ENCODE results near the gene IFNL4. TPM values are rescaled to one million over a fixed set of nuclear protein-coding genes. Genes with fewer than 3 reads are reported as not detected.
"Not testable (repeated sequence)": the region's sequence is repeated elsewhere in the genome, so short reads cannot be mapped to it uniquely, and the experiment has no call there.

Gene IFNL4
- total RNA-seq, 1 experiment from 2014 or later, result not detected

GRCh38 chr19:39230096-39230764 is 18.4 kb downstream of the IFNL4 start:
- CTCF ChIA-PET, result interaction anchor here (0.6 kb wide), 1 partner anchor 117 kb away, joined by 4 read pairs; no protein-coding TSS in a partner anchor
- BruUV-seq (replicated peaks), result no TSS peak
- POLR2A ChIA-PET (ENCODE audit: low non-redundant PET), result no interaction called here
- Histone ChIP-seq H3K4me1 (ENCODE audit: insufficient read depth, low read length, poor library complexity, severe bottlenecking) (no peaks in the 10 kb centered on the region), H3K4me3 (ENCODE audit: low read depth, low read length, poor library complexity, severe bottlenecking) (no peak overlapping the region), H3K9me3 (ENCODE audit: low read depth, low read length, poor library complexity, severe bottlenecking) (no peaks in the 10 kb centered on the region), H3K36me3 (ENCODE audit: insufficient read depth, low read length, poor library complexity, severe bottlenecking) (no peaks in the 10 kb centered on the region), H3K27ac (ENCODE audit: low read depth, low read length, poor library complexity, severe bottlenecking) (no peak overlapping the region), H3K27me3 (replicated peaks; ENCODE audit: insufficient read depth, low read depth, low read length, poor library complexity) (no peaks in the 10 kb centered on the region)
- intact Hi-C loops (cut with micrococcal nuclease; ENCODE audit: unreplicated experiment), result no loop called here
- no peak for TF ChIP-seq EZH2 (IDR thresholded peaks at IDR 0.05; ENCODE audit: borderline replicate concordance, low read depth, low read length, poor library complexity, severe bottlenecking)
- TF ChIP-seq CTCF (conservative IDR thresholded peaks at IDR 0.05; ENCODE audit: low read depth, low read length), result no peak
- DNase-seq (ENCODE audit: low spot score), result no peak

- no TSS peak for BruUV-seq (replicated peaks)
- Histone ChIP-seq H3K27ac (ENCODE audit: low read depth, low read length, poor library complexity, severe bottlenecking) (no peak overlapping the region), H3K4me3 (ENCODE audit: low read depth, low read length, poor library complexity, severe bottlenecking) (no peak overlapping the region), H3K27me3 (replicated peaks; ENCODE audit: insufficient read depth, low read depth, low read length, poor library complexity) (no peaks in the 10 kb centered on the region), H3K9me3 (ENCODE audit: low read depth, low read length, poor library complexity, severe bottlenecking) (no peaks in the 10 kb centered on the region), H3K36me3 (ENCODE audit: insufficient read depth, low read length, poor library complexity, severe bottlenecking) (no peaks in the 10 kb centered on the region), H3K4me1 (ENCODE audit: insufficient read depth, low read length, poor library complexity, severe bottlenecking) (no peaks in the 10 kb centered on the region)
- POLR2A ChIA-PET (ENCODE audit: low non-redundant PET), result no interaction called here
- no peak for DNase-seq (ENCODE audit: low spot score)
- no peak for TF ChIP-seq EZH2 (IDR thresholded peaks at IDR 0.05; ENCODE audit: borderline replicate concordance, low read depth, low read length, poor library complexity, severe bottlenecking)
- no peak for TF ChIP-seq CTCF (conservative IDR thresholded peaks at IDR 0.05; ENCODE audit: low read depth, low read length)
- intact Hi-C loops (cut with micrococcal nuclease; ENCODE audit: unreplicated experiment), result no loop called here
- CTCF ChIA-PET, result no interaction called here
These were observed 23.7 kb downstream of the IFNL4 start for GRCh38 chr19:39224910-39225309.

GRCh38 chr19:39223703-39224279 is 24.9 kb downstream of the IFNL4 start:
- DNase-seq (ENCODE audit: low spot score), result peak; percentile 33
- no TSS peak for BruUV-seq (replicated peaks)
- TF ChIP-seq CTCF (conservative IDR thresholded peaks at IDR 0.05; ENCODE audit: low read depth, low read length) (no peak), EZH2 (IDR thresholded peaks at IDR 0.05; ENCODE audit: borderline replicate concordance, low read depth, low read length, poor library complexity, severe bottlenecking) (no peak)
- Histone ChIP-seq H3K27me3 (replicated peaks; ENCODE audit: insufficient read depth, low read depth, low read length, poor library complexity) (no peaks in the 10 kb centered on the region), H3K4me3 (ENCODE audit: low read depth, low read length, poor library complexity, severe bottlenecking) (no peak overlapping the region), H3K27ac (ENCODE audit: low read depth, low read length, poor library complexity, severe bottlenecking) (no peak overlapping the region), H3K36me3 (ENCODE audit: insufficient read depth, low read length, poor library complexity, severe bottlenecking) (no peaks in the 10 kb centered on the region), H3K4me1 (ENCODE audit: insufficient read depth, low read length, poor library complexity, severe bottlenecking) (no peaks in the 10 kb centered on the region), H3K9me3 (ENCODE audit: low read depth, low read length, poor library complexity, severe bottlenecking) (no peaks in the 10 kb centered on the region)
- intact Hi-C loops (cut with micrococcal nuclease; ENCODE audit: unreplicated experiment), result no loop called here
- ChIA-PET POLR2A (ENCODE audit: low non-redundant PET) (no interaction called here), CTCF (no interaction called here)

GRCh38 chr19:39219108-39219507 is 29.5 kb downstream of the IFNL4 start:
- CTCF ChIA-PET; intact Hi-C loops (cut with micrococcal nuclease; ENCODE audit: unreplicated experiment); BruUV-seq (replicated peaks); H3K36me3 ChIP-seq (ENCODE audit: insufficient read depth, low read length, poor library complexity, severe bottlenecking); POLR2A ChIA-PET (ENCODE audit: low non-redundant PET); H3K4me3 ChIP-seq (ENCODE audit: low read depth, low read length, poor library complexity, severe bottlenecking); H3K9me3 ChIP-seq (ENCODE audit: low read depth, low read length, poor library complexity, severe bottlenecking); H3K4me1 ChIP-seq (ENCODE audit: insufficient read depth, low read length, poor library complexity, severe bottlenecking); H3K27me3 ChIP-seq (replicated peaks; ENCODE audit: insufficient read depth, low read depth, low read length, poor library complexity); H3K27ac ChIP-seq (ENCODE audit: low read depth, low read length, poor library complexity, severe bottlenecking); DNase-seq (ENCODE audit: low spot score): not testable (repeated sequence)

Data from A673 (cell line).